WTC11 (cell line): ENCODE results near the gene PSMG4. TPM values are rescaled to one million over a fixed set of nuclear protein-coding genes. Genes with fewer than 3 reads are reported as not detected.

Experiments
- ATAC-seq: fragments of 200-7000 bp; cut with Tn5 transposase; 2 replicates; pipeline ENCODE4 v1.10.0; 2021; ENCODE audit warnings: mild to moderate bottlenecking, moderate library complexity
- CTCF ChIA-PET: fragments of 300-600 bp; sonication (Branson Sonifier 250); formaldehyde crosslinking; loops from one replicate; lab custom pipeline; 2021; ENCODE audit warnings: antibody characterized with exemption; lab: Charles Lee
- POLR2A ChIA-PET: fragments of 350-600 bp; sonication (Branson Sonifier 250); formaldehyde crosslinking; loops from one replicate; lab custom pipeline; 2021; ENCODE audit warnings: antibody characterized with exemption; lab: Charles Lee
- DNase-seq: peaks from one replicate; pipeline ENCODE4 v3.0.0; 2021; ENCODE audit warnings: low spot score
- H3K27ac Mint-ChIP-seq: 2 replicates; pipeline ENCODE4 v1.8.0; 2021; ENCODE audit warnings: mixed read lengths
- H3K27me3 Mint-ChIP-seq: 2 replicates; pipeline ENCODE4 v1.8.0; 2021; ENCODE audit warnings: low read depth, mild to moderate bottlenecking, moderate library complexity, mixed read lengths
- H3K36me3 Mint-ChIP-seq: 2 replicates; pipeline ENCODE4 v1.8.0; 2021; ENCODE audit warnings: mixed read lengths
- H3K4me1 Mint-ChIP-seq: 2 replicates; pipeline ENCODE4 v1.8.0; 2022; ENCODE audit warnings: mixed read lengths
- H3K4me3 Mint-ChIP-seq: 2 replicates; pipeline ENCODE4 v1.8.0; 2021; ENCODE audit warnings: mild to moderate bottlenecking, moderate library complexity, mixed read lengths
- H3K9me3 Mint-ChIP-seq: 2 replicates; pipeline ENCODE4 v1.8.0; 2021; ENCODE audit warnings: mixed read lengths
- ATF3 ChIP-seq: sonication (generic); formaldehyde crosslinking; conservative IDR thresholded peaks from 2 replicates; pipeline ENCODE4 v1.8.1; 2022; ENCODE audit warnings: mild to moderate bottlenecking, missing genetic modification reagents
- E2F5 ChIP-seq: sonication (generic); formaldehyde crosslinking; IDR thresholded peaks from 2 replicates; pipeline ENCODE4 v1.8.1; 2022; ENCODE audit warnings: mild to moderate bottlenecking, moderate library complexity, missing genetic modification reagents
- EMX1 ChIP-seq: fragments of 250-450 bp; sonication (Bioruptor Pico); IDR thresholded peaks from 2 replicates; pipeline ENCODE4 v1.8.0; 2021; ENCODE audit warnings: mild to moderate bottlenecking
- ETV6 ChIP-seq: sonication (generic); formaldehyde crosslinking; IDR thresholded peaks from 2 replicates; pipeline ENCODE4 v1.8.1; 2022; ENCODE audit warnings: mild to moderate bottlenecking, missing genetic modification reagents
- FOXP1 ChIP-seq: sonication (generic); formaldehyde crosslinking; IDR thresholded peaks from 2 replicates; pipeline ENCODE4 v1.8.0; 2022; ENCODE audit warnings: missing genetic modification reagents, mild to moderate bottlenecking, moderate library complexity, borderline replicate concordance
- HMGXB4 ChIP-seq: sonication (generic); formaldehyde crosslinking; IDR thresholded peaks from 2 replicates; pipeline ENCODE4 v1.8.1; 2023; ENCODE audit warnings: mild to moderate bottlenecking, moderate library complexity, missing genetic modification reagents
- IRF2 ChIP-seq: sonication (generic); formaldehyde crosslinking; IDR thresholded peaks from 2 replicates; pipeline ENCODE4 v1.8.0; 2022; ENCODE audit warnings: low read depth, missing genetic modification reagents, borderline replicate concordance
- KAT7 ChIP-seq: sonication (generic); formaldehyde crosslinking; IDR thresholded peaks from 2 replicates; pipeline ENCODE4 v1.8.1; 2023; ENCODE audit warnings: missing genetic modification reagents, mild to moderate bottlenecking, borderline replicate concordance
- MLX ChIP-seq: sonication (generic); formaldehyde crosslinking; IDR thresholded peaks from 2 replicates; pipeline ENCODE4 v1.8.1; 2023; ENCODE audit warnings: mild to moderate bottlenecking, missing genetic modification reagents, moderate library complexity
- NFE2L1 ChIP-seq: sonication (generic); formaldehyde crosslinking; IDR thresholded peaks from 2 replicates; pipeline ENCODE4 v1.8.1; 2023; ENCODE audit warnings: missing genetic modification reagents
- PRDM15 ChIP-seq: sonication (generic); formaldehyde crosslinking; IDR thresholded peaks from 2 replicates; pipeline ENCODE4 v1.8.0; 2022; ENCODE audit warnings: missing genetic modification reagents
- RELA ChIP-seq: sonication (generic); formaldehyde crosslinking; IDR thresholded peaks from 2 replicates; pipeline ENCODE4 v1.8.1; 2022; ENCODE audit warnings: missing genetic modification reagents, mild to moderate bottlenecking, borderline replicate concordance
- ZBTB43 ChIP-seq: sonication (generic); formaldehyde crosslinking; IDR thresholded peaks from 2 replicates; pipeline ENCODE4 v1.8.1; 2023; ENCODE audit warnings: mild to moderate bottlenecking, missing genetic modification reagents
- ZNF416 ChIP-seq: fragments of 250-450 bp; sonication (Bioruptor Pico); IDR thresholded peaks from 2 replicates; pipeline ENCODE4 v1.9.0; 2021; ENCODE audit warnings: mild to moderate bottlenecking, inconsistent platforms
- total RNA-seq: library from RNA; stranded (reverse); gene quantifications from 3 replicates; pipeline ENCODE4 v1.2.3, GENCODE V29; 2021
- TF ChIP-seq, protein P1 (sequence below): fragments of 250-450 bp; sonication (Bioruptor Pico); IDR thresholded peaks from 2 replicates; pipeline ENCODE4 v1.9.0; 2021; ENCODE audit warnings: mild to moderate bottlenecking, borderline replicate concordance
- TF ChIP-seq, protein P2 (sequence below): fragments of 200-600 bp; IDR thresholded peaks from 2 replicates; pipeline ENCODE4 v1.8.0; 2022; ENCODE audit warnings: antibody characterized with exemption

The PSMG4 gene
- total RNA-seq, 1 experiment from 2014 or later = 38.2 TPM

DNA sequence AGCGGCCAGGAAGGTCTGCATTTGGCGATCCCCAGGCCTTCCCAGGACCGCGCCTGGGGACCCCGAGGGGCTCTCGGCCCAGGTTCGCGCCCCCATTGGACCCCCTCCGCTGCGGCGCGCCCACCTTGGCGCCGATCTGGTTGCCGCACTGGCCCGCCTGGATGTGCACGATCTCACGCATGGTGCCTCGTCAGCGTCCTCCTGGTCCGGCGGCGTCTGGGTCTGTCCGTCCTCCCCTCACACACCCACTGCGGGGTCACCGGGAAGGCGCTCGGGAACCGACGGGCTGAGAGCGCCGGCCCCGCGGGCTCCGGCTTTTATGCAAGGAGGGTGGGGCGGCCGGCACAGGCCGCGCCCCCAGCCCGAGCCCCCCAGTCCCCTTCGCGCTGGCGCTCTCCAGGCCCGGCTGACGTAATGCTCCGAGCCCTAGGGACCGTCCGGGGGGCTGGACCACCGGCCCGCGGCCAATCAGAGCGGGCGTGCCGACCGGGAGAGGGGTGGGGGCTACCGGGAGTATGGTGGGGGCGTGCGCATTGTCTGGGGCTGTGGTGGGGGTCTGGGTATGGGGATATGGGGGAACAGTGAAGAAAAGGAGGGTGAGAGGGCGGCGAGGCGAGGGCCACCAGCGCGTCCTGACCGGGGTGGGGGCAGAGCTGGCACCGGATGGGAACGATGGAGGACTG is 31.2 kb upstream of the PSMG4 start, which contains the start of gene TUBB2B:
Gene TUBB2B (minus strand): TSS at position 291 of the 683 bp plus-strand sequence. CDS start 110 bp downstream, at position 181.
- Mint-ChIP-seq H3K27me3 (peaks cover 23% of the 10 kb centered on the region), H3K9me3 (no peaks in the 10 kb centered on the region), H3K36me3 (peaks cover 23% of the 10 kb centered on the region), H3K4me3 (peak within 1 kb of the TSS; percentile 89), H3K27ac (peak within 1 kb of the TSS; percentile 98), H3K4me1 (peaks cover 42% of the 10 kb centered on the region)
- ChIA-PET POLR2A (interaction anchor here (1.0 to 2.4 kb wide), 6 partner anchors 19 to 70 kb away, joined by 3 to 9 read pairs (median 6); partner anchors contain the start of genes PSMG4 and TUBB2A), CTCF (interaction anchor here (0.6 to 5.2 kb wide), 11 partner anchors 12 to 70 kb away, joined by 3 to 65 read pairs (median 4); partner anchors contain the start of genes PSMG4 and TUBB2A)
- ATAC-seq (peak; percentile 71), DNase-seq (peak; percentile 91)
- TF ChIP-seq ETV6 (0 out of 2 replicates have a peak, but pooled peaks have one; percentile 25), PRDM15 (no peak), ZBTB43 (CRISPR knock-in tag) (no peak), FOXP1 (CRISPR knock-in tag) (peak; percentile 31; the same call in 1 of the 2 replicates), ATF3 (no peak), E2F5 (CRISPR knock-in tag) (no peak; the same call in none of the 2 replicates), KAT7 (CRISPR knock-in tag) (0 out of 2 replicates have a peak, but pooled peaks have one; percentile 42), IRF2 (CRISPR knock-in tag) (no peak), ZNF416 (CRISPR knock-in tag) (0 out of 2 replicates have a peak, but pooled peaks have one; percentile 9), RELA (no peak), MLX (CRISPR knock-in tag) (no peak), EMX1 (CRISPR knock-in tag) (no peak), NFE2L1 (CRISPR knock-in tag) (no peak), HMGXB4 (CRISPR knock-in tag) (peak; percentile 95; the same call in 1 of the 2 replicates)
- TF ChIP-seq, protein P1, sequence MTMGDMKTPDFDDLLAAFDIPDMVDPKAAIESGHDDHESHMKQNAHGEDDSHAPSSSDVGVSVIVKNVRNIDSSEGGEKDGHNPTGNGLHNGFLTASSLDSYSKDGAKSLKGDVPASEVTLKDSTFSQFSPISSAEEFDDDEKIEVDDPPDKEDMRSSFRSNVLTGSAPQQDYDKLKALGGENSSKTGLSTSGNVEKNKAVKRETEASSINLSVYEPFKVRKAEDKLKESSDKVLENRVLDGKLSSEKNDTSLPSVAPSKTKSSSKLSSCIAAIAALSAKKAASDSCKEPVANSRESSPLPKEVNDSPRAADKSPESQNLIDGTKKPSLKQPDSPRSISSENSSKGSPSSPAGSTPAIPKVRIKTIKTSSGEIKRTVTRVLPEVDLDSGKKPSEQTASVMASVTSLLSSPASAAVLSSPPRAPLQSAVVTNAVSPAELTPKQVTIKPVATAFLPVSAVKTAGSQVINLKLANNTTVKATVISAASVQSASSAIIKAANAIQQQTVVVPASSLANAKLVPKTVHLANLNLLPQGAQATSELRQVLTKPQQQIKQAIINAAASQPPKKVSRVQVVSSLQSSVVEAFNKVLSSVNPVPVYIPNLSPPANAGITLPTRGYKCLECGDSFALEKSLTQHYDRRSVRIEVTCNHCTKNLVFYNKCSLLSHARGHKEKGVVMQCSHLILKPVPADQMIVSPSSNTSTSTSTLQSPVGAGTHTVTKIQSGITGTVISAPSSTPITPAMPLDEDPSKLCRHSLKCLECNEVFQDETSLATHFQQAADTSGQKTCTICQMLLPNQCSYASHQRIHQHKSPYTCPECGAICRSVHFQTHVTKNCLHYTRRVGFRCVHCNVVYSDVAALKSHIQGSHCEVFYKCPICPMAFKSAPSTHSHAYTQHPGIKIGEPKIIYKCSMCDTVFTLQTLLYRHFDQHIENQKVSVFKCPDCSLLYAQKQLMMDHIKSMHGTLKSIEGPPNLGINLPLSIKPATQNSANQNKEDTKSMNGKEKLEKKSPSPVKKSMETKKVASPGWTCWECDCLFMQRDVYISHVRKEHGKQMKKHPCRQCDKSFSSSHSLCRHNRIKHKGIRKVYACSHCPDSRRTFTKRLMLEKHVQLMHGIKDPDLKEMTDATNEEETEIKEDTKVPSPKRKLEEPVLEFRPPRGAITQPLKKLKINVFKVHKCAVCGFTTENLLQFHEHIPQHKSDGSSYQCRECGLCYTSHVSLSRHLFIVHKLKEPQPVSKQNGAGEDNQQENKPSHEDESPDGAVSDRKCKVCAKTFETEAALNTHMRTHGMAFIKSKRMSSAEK (CRISPR knock-in tag) = no peak
- TF ChIP-seq, protein P2, sequence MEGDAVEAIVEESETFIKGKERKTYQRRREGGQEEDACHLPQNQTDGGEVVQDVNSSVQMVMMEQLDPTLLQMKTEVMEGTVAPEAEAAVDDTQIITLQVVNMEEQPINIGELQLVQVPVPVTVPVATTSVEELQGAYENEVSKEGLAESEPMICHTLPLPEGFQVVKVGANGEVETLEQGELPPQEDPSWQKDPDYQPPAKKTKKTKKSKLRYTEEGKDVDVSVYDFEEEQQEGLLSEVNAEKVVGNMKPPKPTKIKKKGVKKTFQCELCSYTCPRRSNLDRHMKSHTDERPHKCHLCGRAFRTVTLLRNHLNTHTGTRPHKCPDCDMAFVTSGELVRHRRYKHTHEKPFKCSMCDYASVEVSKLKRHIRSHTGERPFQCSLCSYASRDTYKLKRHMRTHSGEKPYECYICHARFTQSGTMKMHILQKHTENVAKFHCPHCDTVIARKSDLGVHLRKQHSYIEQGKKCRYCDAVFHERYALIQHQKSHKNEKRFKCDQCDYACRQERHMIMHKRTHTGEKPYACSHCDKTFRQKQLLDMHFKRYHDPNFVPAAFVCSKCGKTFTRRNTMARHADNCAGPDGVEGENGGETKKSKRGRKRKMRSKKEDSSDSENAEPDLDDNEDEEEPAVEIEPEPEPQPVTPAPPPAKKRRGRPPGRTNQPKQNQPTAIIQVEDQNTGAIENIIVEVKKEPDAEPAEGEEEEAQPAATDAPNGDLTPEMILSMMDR = no peak
